ENCODE measurements around the gene FLOT1. TPM values are rescaled to one million over a fixed set of nuclear protein-coding genes. Genes with fewer than 3 reads are reported as not detected.
A peak's percentile ranks its signal among the peaks of the same experiment; 100 is the strongest.
"Not testable (repeated sequence)": the region's sequence is repeated elsewhere in the genome, so short reads cannot be mapped to it uniquely, and the experiment has no call there.

Gene FLOT1
- total and polyA plus RNA-seq, 2 of the 4 experiments (the other 2 are of a cell fraction), result 96.2 to 162 TPM

GRCh38 chr6:30723843-30724741, 18.4 kb downstream of the FLOT1 start:
- in situ Hi-C loops (cut with MboI; ENCODE audit: low sequenced_read_pairs), result loop anchor here (5.0 kb wide), 1 partner anchor 42 kb away; no protein-coding TSS in a partner anchor
- H3K9me3 ChIP-seq (ENCODE audit: control insufficient read depth, insufficient read depth, low read length); H4K5ac ChIP-seq (ENCODE audit: low read depth, low read length); H3K9ac ChIP-seq (ENCODE audit: low read depth, low read length); H2AK9ac ChIP-seq (replicated peaks; ENCODE audit: low read depth, low read length, poor library complexity); dilution Hi-C loops (cut with HindIII; ENCODE audit: low sequenced_read_pairs, unreplicated experiment); H3K27ac ChIP-seq (ENCODE audit: insufficient read depth, low read length); H4K8ac ChIP-seq (ENCODE audit: low read depth in 2 of 2, low read length in 2 of 2); POLR2A ChIA-PET (ENCODE audit: unreplicated experiment); H3K9me1 ChIP-seq (ENCODE audit: insufficient read depth, low read length); H3K4me1 ChIP-seq (ENCODE audit: control insufficient read depth, insufficient read depth, low read length); H2BK15ac ChIP-seq (ENCODE audit: low read depth, low read length); H2BK5ac ChIP-seq (ENCODE audit: low read depth, low read length, poor library complexity, severe bottlenecking); H3K14ac ChIP-seq (replicated peaks; ENCODE audit: low read depth, low read length); ATAC-seq (ENCODE audit: low read depth); H3K4me2 ChIP-seq (ENCODE audit: low read depth, low read length); H3K23ac ChIP-seq (ENCODE audit: low read depth, low read length); H3K4me3 ChIP-seq (ENCODE audit: insufficient read depth, low read depth, low read length); H3K4ac ChIP-seq (ENCODE audit: low read depth, low read length); H4K91ac ChIP-seq (ENCODE audit: insufficient read depth, low read depth, low read length); H2BK120ac ChIP-seq (ENCODE audit: low read depth, low read length); H2AFZ ChIP-seq (replicated peaks; ENCODE audit: low read length, poor library complexity); H3K27me3 ChIP-seq (ENCODE audit: control insufficient read depth, insufficient read depth, low read length); DNase-seq; H3K18ac ChIP-seq (ENCODE audit: low read depth, low read length); H2BK20ac ChIP-seq (ENCODE audit: low read depth, low read length); H2AK5ac ChIP-seq (ENCODE audit: low read depth, low read length); intact Hi-C loops (cut with micrococcal nuclease); H3K56ac ChIP-seq (ENCODE audit: extremely low read depth, insufficient read depth, low read length): not testable (repeated sequence)
- TSS peak; percentile 82 for BruUV-seq (replicated peaks)
- H3K79me1 ChIP-seq (ENCODE audit: low read depth in 1 of 2, low read length in 2 of 2), result peaks cover 8 to 30% of the 10 kb centered on the region in 2 experiments; a peak in 3 of 4 replicates
- peaks cover 48% of the 10 kb centered on the region for H3K36me3 ChIP-seq (ENCODE audit: control insufficient read depth, insufficient read depth, low read length)
- peaks cover 59% of the 10 kb centered on the region for H4K20me1 ChIP-seq (ENCODE audit: insufficient read depth, low read length)
- WGBS, 2 experiments (ENCODE audit: extremely low coverage in 2 of 2, insufficient read length in 1 of 2), result 71% methylated on average over 6 of the region's 29 CpGs; no CpG with 5 or more reads in 1 of the 2 experiments
- CTCF ChIA-PET, result interaction anchor here (0.9 to 1.4 kb wide), 3 partner anchors 10 to 45 kb away, joined by 3 to 8 read pairs (median 3); no protein-coding TSS in a partner anchor

- H4K8ac ChIP-seq (ENCODE audit: low read depth in 2 of 2, low read length in 2 of 2); H4K5ac ChIP-seq (ENCODE audit: low read depth, low read length); H2AFZ ChIP-seq (replicated peaks; ENCODE audit: low read length, poor library complexity); H3K9me1 ChIP-seq (ENCODE audit: insufficient read depth, low read length); H3K4me3 ChIP-seq (ENCODE audit: insufficient read depth, low read depth, low read length); H3K18ac ChIP-seq (ENCODE audit: low read depth, low read length); H2BK20ac ChIP-seq (ENCODE audit: low read depth, low read length); H4K91ac ChIP-seq (ENCODE audit: insufficient read depth, low read depth, low read length); H2AK5ac ChIP-seq (ENCODE audit: low read depth, low read length); dilution Hi-C loops (cut with HindIII; ENCODE audit: low sequenced_read_pairs, unreplicated experiment); H2BK5ac ChIP-seq (ENCODE audit: low read depth, low read length, poor library complexity, severe bottlenecking); DNase-seq; intact Hi-C loops (cut with micrococcal nuclease); ATAC-seq (ENCODE audit: low read depth); H3K56ac ChIP-seq (ENCODE audit: extremely low read depth, insufficient read depth, low read length); H3K27ac ChIP-seq (ENCODE audit: insufficient read depth, low read length); H3K27me3 ChIP-seq (ENCODE audit: control insufficient read depth, insufficient read depth, low read length); BruUV-seq (replicated peaks); H2BK15ac ChIP-seq (ENCODE audit: low read depth, low read length); H3K9me3 ChIP-seq (ENCODE audit: control insufficient read depth, insufficient read depth, low read length); H2BK120ac ChIP-seq (ENCODE audit: low read depth, low read length); H2AK9ac ChIP-seq (replicated peaks; ENCODE audit: low read depth, low read length, poor library complexity); H3K4ac ChIP-seq (ENCODE audit: low read depth, low read length); H3K4me1 ChIP-seq (ENCODE audit: control insufficient read depth, insufficient read depth, low read length): not testable (repeated sequence)
- peak overlapping the region; percentile 76; the same call in 1 of the 2 replicates for H3K23ac ChIP-seq (ENCODE audit: low read depth, low read length)
- ChIA-PET CTCF (interaction anchor here (0.6 to 1.6 kb wide), 7 partner anchors 11 to 97 kb away, joined by 3 to 12 read pairs (median 4); no protein-coding TSS in a partner anchor), POLR2A (ENCODE audit: unreplicated experiment) (interaction anchor here (1.0 to 1.3 kb wide), 2 partner anchors 51 to 111 kb away, joined by 3 read pairs; partner anchors contain the start of gene DHX16)
- WGBS, 2 experiments (ENCODE audit: extremely low coverage in 2 of 2, insufficient read length in 1 of 2), result 73% methylated on average over 7 of the region's 16 CpGs; no CpG with 5 or more reads in 1 of the 2 experiments
- H3K4me2 ChIP-seq (ENCODE audit: low read depth, low read length), result peak overlapping the region; percentile 37; the same call in 1 of the 2 replicates
- peaks cover 12 to 38% of the 10 kb centered on the region in 2 experiments; a peak in 3 of 4 replicates for H3K79me1 ChIP-seq (ENCODE audit: low read depth in 1 of 2, low read length in 2 of 2)
- H3K36me3 ChIP-seq (ENCODE audit: control insufficient read depth, insufficient read depth, low read length), result peaks cover 46% of the 10 kb centered on the region
- in situ Hi-C loops (cut with MboI; ENCODE audit: low sequenced_read_pairs), result loop anchor here (5.0 kb wide), 1 partner anchor 41 kb away; no protein-coding TSS in a partner anchor
- H3K9ac ChIP-seq (ENCODE audit: low read depth, low read length), result peak overlapping the region; percentile 43; the same call in 1 of the 2 replicates
- H3K14ac ChIP-seq (replicated peaks; ENCODE audit: low read depth, low read length), result peak overlapping the region; percentile 49
- H4K20me1 ChIP-seq (ENCODE audit: insufficient read depth, low read length), result peaks cover 59% of the 10 kb centered on the region
Observed at GRCh38 chr6:30723159-30723842, 19.2 kb downstream of the FLOT1 start.
